Mucosa of descending colon (tissue), 3 donors: ENCODE data around the gene CNOT6. TPM values are rescaled to one million over a fixed set of nuclear protein-coding genes. Genes with fewer than 3 reads are reported as not detected.

Source experiments
- ATAC-seq: fragments of 200-7000 bp; cut with Tn5 transposase; one replicate; pipeline ENCODE4 v1.9.1; 2020; ENCODE audit warnings: mild to moderate bottlenecking, moderate library complexity
- DNase-seq, 3 donors: peaks; one replicate each; pipeline ENCODE4 v3.0.0-alpha.2; 2020
- H3K36me3 ChIP-seq: fragments of 200-600 bp; one replicate; pipeline ENCODE4 v1.8.0; 2021; ENCODE audit warnings: low read depth, mild to moderate bottlenecking
- H3K4me1 ChIP-seq: fragments of 200-600 bp; one replicate; pipeline ENCODE4 v1.8.0; 2021; ENCODE audit warnings: low read depth, mild to moderate bottlenecking
- H3K4me3 ChIP-seq: fragments of 200-600 bp; one replicate; pipeline ENCODE4 v1.8.0; 2021; ENCODE audit warnings: mild to moderate bottlenecking
- H3K9me3 ChIP-seq: fragments of 200-600 bp; one replicate; pipeline ENCODE4 v1.8.0; 2021; ENCODE audit warnings: mild to moderate bottlenecking
- CTCF ChIP-seq: fragments of 200-600 bp; IDR thresholded peaks from one replicate; pipeline ENCODE4 v1.8.0; 2022; ENCODE audit warnings: antibody characterized with exemption, mild to moderate bottlenecking
- intact Hi-C, 2 donors: fragments of 100-400 bp; cut with DNase I in 1 of 2; cut with micrococcal nuclease in 1 of 2; formaldehyde crosslinking; loops; one replicate each; pipeline versions ENCODE4 v1.11.0 to v1.11.1; 2022; cut with DNase I, micrococcal nuclease
- total RNA-seq, 3 donors: library from RNA; stranded (reverse); fragmentation: NEBNext Ultra II Directional in 2 of 3; extraction: Animal tissue kit (Norgen Biotek cat#: 25700) in 2 of 3; gene quantifications; one replicate each; pipeline versions ENCODE4 v1.2.1 to v1.2.4, GENCODE V29; 2021 to 2023
- donor health status: DM: no; HTN: no; CAD: no; lungs with moderate emphysema.
- donor health status: DM: no; HTN: no; CAD: no.
- donor health status: DM: no; HTN: yes; CAD: no.

Gene CNOT6
- total RNA-seq, 3 donors from 2014 or later: 20.9 to 33.7 (median 25.2) TPM

- Histone ChIP-seq H3K9me3 (no peaks in the 10 kb centered on the region), H3K36me3 (no peaks in the 10 kb centered on the region), H3K4me1 (no peaks in the 10 kb centered on the region), H3K4me3 (no peak overlapping the region)
- ATAC-seq (peak; percentile 29), DNase-seq (no peak)
- intact Hi-C loops: no loop called here
- no peak for TF ChIP-seq CTCF
Observed at GRCh38 chr5:180589771-180590542, 95.8 kb downstream of the CNOT6 start.

GRCh38 chr5:180590543-180591310 is 96.5 kb downstream of the CNOT6 start:
- Histone ChIP-seq H3K36me3 (no peaks in the 10 kb centered on the region), H3K9me3 (no peaks in the 10 kb centered on the region), H3K4me3 (no peak overlapping the region), H3K4me1 (no peaks in the 10 kb centered on the region)
- ATAC-seq (peak; percentile 7), DNase-seq (no peak)
- intact Hi-C loops: no loop called here
- TF ChIP-seq CTCF: no peak

- no peaks in the 10 kb centered on the region for H3K9me3 ChIP-seq
- intact Hi-C loops: no loop called here
- no peak for DNase-seq
- peak; percentile 39 for ATAC-seq
- H3K36me3 ChIP-seq: no peaks in the 10 kb centered on the region
- H3K4me1 ChIP-seq: no peaks in the 10 kb centered on the region
- H3K4me3 ChIP-seq: no peak within 1 kb of the TSS
- no peak for TF ChIP-seq CTCF
Observed at GRCh38 chr5:180591311-180591887, 97.2 kb downstream of the CNOT6 start, which contains the start of gene SCGB3A1. SCGB3A1 (minus strand) TSS chr5:180591499; CDS start chr5:180591462, 37 bp downstream.

GRCh38 chr5:180592176-180592575 is 98.0 kb downstream of the CNOT6 start:
- no peak for DNase-seq

More at GRCh38 chr5:180592176-180592575, 98.0 kb downstream of the CNOT6 start:
- no peak for TF ChIP-seq CTCF
- intact Hi-C loops: no loop called here
- H3K4me3 ChIP-seq: no peak overlapping the region
- no peaks in the 10 kb centered on the region for H3K9me3 ChIP-seq
- no peak for ATAC-seq
- no peaks in the 10 kb centered on the region for H3K4me1 ChIP-seq
- H3K36me3 ChIP-seq: no peaks in the 10 kb centered on the region
